ENCODE results near the gene PPP1CA. TPM values are rescaled to one million over a fixed set of nuclear protein-coding genes. Genes with fewer than 3 reads are reported as not detected.
A peak's percentile ranks its signal among the peaks of the same experiment; 100 is the strongest.

PPP1CA gene
- total and polyA plus RNA-seq, 4 experiments from 2014 or later = 159 to 774 (median 318) TPM

- Mint-ChIP-seq H3K9me3 (no peaks in the 10 kb centered on the region), H3K27ac (peak overlapping the region; percentile 99 to 100 (median 100)), H3K36me3 (peaks cover 0 to 11% of the 10 kb centered on the region in 2 donors), H3K4me1 (peaks cover 28 to 59% (median 40%) of the 10 kb centered on the region in 4 donors), H3K4me3 (peak overlapping the region; percentile 97 to 100 (median 99)), H3K27me3 (no peaks in the 10 kb centered on the region)
- H3K27ac ChIP-seq (ENCODE audit: low read depth, low read length) = peak overlapping the region; percentile 96
- no peaks in the 10 kb centered on the region for H3K9me3 ChIP-seq (ENCODE audit: control insufficient read depth in 1 of 2, low read length in 2 of 2)
- peaks cover 3% of the 10 kb centered on the region for H3K36me3 ChIP-seq (ENCODE audit: insufficient read depth, low read length)
- no peak for DNase-seq
- CTCF ChIA-PET (ENCODE audit: partially characterized antibody) = interaction anchor here (0.9 to 18.4 kb wide), 6 partner anchors 8 to 92 kb away, joined by 3 to 1065 read pairs (median 9); partner anchors contain the start of genes CLCF1 and RAD9A
- POLR2A ChIA-PET (ENCODE audit: partially characterized antibody) = interaction anchor here (0.8 to 11.8 kb wide), 31 partner anchors 9 to 275 kb away, joined by 3 to 449 read pairs (median 14); partner anchors contain the start of genes AIP, ANKRD13D, CLCF1 and GRK2
- peak overlapping the region; percentile 36 to 99 for H3K4me3 ChIP-seq (ENCODE audit: low read length in 2 of 2)
- intact Hi-C loops (cut with micrococcal nuclease) = no loop called here
- H3K4me1 ChIP-seq (ENCODE audit: insufficient read depth, low read length) = peaks cover 51% of the 10 kb centered on the region
- no peaks in the 10 kb centered on the region for H3K27me3 ChIP-seq (ENCODE audit: insufficient read depth, low read length)
Observed at GRCh38 chr11:67354075-67355022, 47.3 kb downstream of the PPP1CA start.

- intact Hi-C loops (cut with micrococcal nuclease) = loop anchor here (1.0 to 2.0 kb wide), 8 partner anchors 20 to 451 kb away; partner anchors contain the start of genes AIP, CDK2AP2, CLCF1 and GRK2
- H3K4me1 Mint-ChIP-seq = peaks cover 31 to 68% (median 44%) of the 10 kb centered on the region in 4 donors
- H3K4me3 ChIP-seq (ENCODE audit: low read length in 2 of 2) = peak within 1 kb of the TSS; percentile 86 to 99
Observed at GRCh38 chr11:67353317-67354074, 48.2 kb downstream of the PPP1CA start, which contains the start of gene POLD4. Gene POLD4 (minus strand): TSS chr11:67353546. CDS start chr11:67353399, 147 bp downstream.

GRCh38 chr11:67352546-67353316, 48.9 kb downstream of the PPP1CA start:
- Mint-ChIP-seq H3K36me3 (peaks cover 0 to 11% of the 10 kb centered on the region in 2 donors), H3K9me3 (no peaks in the 10 kb centered on the region), H3K4me3 (peak overlapping the region; percentile 97 to 100 (median 99)), H3K27me3 (no peaks in the 10 kb centered on the region), H3K27ac (peak overlapping the region; percentile 99 to 100 (median 100)), H3K4me1 (peaks cover 32 to 67% (median 43%) of the 10 kb centered on the region in 4 donors)
- Histone ChIP-seq H3K9me3 (ENCODE audit: control insufficient read depth in 1 of 2, low read length in 2 of 2) (no peaks in the 10 kb centered on the region), H3K4me1 (ENCODE audit: insufficient read depth, low read length) (peaks cover 51% of the 10 kb centered on the region), H3K4me3 (ENCODE audit: low read length in 2 of 2) (peak overlapping the region; percentile 86 to 99), H3K27ac (ENCODE audit: low read depth, low read length) (peak overlapping the region; percentile 96), H3K27me3 (ENCODE audit: insufficient read depth, low read length) (no peaks in the 10 kb centered on the region), H3K36me3 (ENCODE audit: insufficient read depth, low read length) (peaks cover 3% of the 10 kb centered on the region)
- no peak for DNase-seq
- intact Hi-C loops (cut with micrococcal nuclease) = loop anchor here (1.0 to 2.0 kb wide), 8 partner anchors 21 to 452 kb away; partner anchors contain the start of genes AIP, CDK2AP2, CLCF1 and GRK2
- ChIA-PET CTCF (ENCODE audit: partially characterized antibody) (interaction anchor here (0.7 to 18.4 kb wide), 21 partner anchors 9 to 262 kb away, joined by 3 to 1065 read pairs (median 4); partner anchors contain the start of genes CLCF1, PPP1CA, RAD9A and TBC1D10C), POLR2A (ENCODE audit: partially characterized antibody) (interaction anchor here (0.6 to 11.8 kb wide), 47 partner anchors 9 to 509 kb away, joined by 3 to 449 read pairs (median 6); partner anchors contain the start of genes AIP, ANKRD13D, CLCF1 and GRK2)

More at GRCh38 chr11:67353317-67354074, 48.2 kb downstream of the PPP1CA start, which contains the start of gene POLD4:
- peak within 1 kb of the TSS; percentile 96 for H3K27ac ChIP-seq (ENCODE audit: low read depth, low read length)
- Mint-ChIP-seq H3K4me3 (peak within 1 kb of the TSS; percentile 97 to 100 (median 99)), H3K36me3 (peaks cover 0 to 11% of the 10 kb centered on the region in 2 donors), H3K27ac (peak within 1 kb of the TSS; percentile 99 to 100 (median 100)), H3K9me3 (no peaks in the 10 kb centered on the region), H3K27me3 (no peaks in the 10 kb centered on the region)
- H3K9me3 ChIP-seq (ENCODE audit: control insufficient read depth in 1 of 2, low read length in 2 of 2) = no peaks in the 10 kb centered on the region
- ChIA-PET CTCF (ENCODE audit: partially characterized antibody) (interaction anchor here (0.7 to 18.4 kb wide), 19 partner anchors 8 to 261 kb away, joined by 3 to 1065 read pairs (median 4); partner anchors contain the start of genes CLCF1, PPP1CA, RAD9A and TBC1D10C), POLR2A (ENCODE audit: partially characterized antibody) (interaction anchor here (0.6 to 11.8 kb wide), 49 partner anchors 10 to 510 kb away, joined by 3 to 449 read pairs (median 6); partner anchors contain the start of genes AIP, ANKRD13D, CLCF1 and GRK2)
- peaks cover 51% of the 10 kb centered on the region for H3K4me1 ChIP-seq (ENCODE audit: insufficient read depth, low read length)
- H3K27me3 ChIP-seq (ENCODE audit: insufficient read depth, low read length) = no peaks in the 10 kb centered on the region
- peak; percentile 94 to 96 (median 95) for DNase-seq
- H3K36me3 ChIP-seq (ENCODE audit: insufficient read depth, low read length) = peaks cover 3% of the 10 kb centered on the region

GRCh38 chr11:67351275-67352005, 50.2 kb downstream of the PPP1CA start:
- H3K27ac Mint-ChIP-seq = peak overlapping the region; percentile 84 to 99 (median 95)
- peak overlapping the region; percentile 68 to 85 (median 75) for H3K4me3 Mint-ChIP-seq
- Histone ChIP-seq H3K4me1 (ENCODE audit: insufficient read depth, low read length) (peaks cover 44% of the 10 kb centered on the region), H3K27ac (ENCODE audit: low read depth, low read length) (peak overlapping the region; percentile 58), H3K9me3 (ENCODE audit: control insufficient read depth in 1 of 2, low read length in 2 of 2) (no peaks in the 10 kb centered on the region), H3K27me3 (ENCODE audit: insufficient read depth, low read length) (no peaks in the 10 kb centered on the region), H3K36me3 (ENCODE audit: insufficient read depth, low read length) (peaks cover 3% of the 10 kb centered on the region), H3K4me3 (ENCODE audit: low read length in 2 of 2) (no peak overlapping the region)
- DNase-seq = peak; percentile 67 to 69 (median 68)
- H3K4me1 Mint-ChIP-seq = peaks cover 29 to 60% (median 40%) of the 10 kb centered on the region in 4 donors
- ChIA-PET POLR2A (ENCODE audit: partially characterized antibody) (interaction anchor here (0.8 to 11.8 kb wide), 25 partner anchors 8 to 156 kb away, joined by 3 to 449 read pairs (median 5); partner anchors contain the start of genes CDK2AP2, CLCF1, GRK2 and PPP1CA), CTCF (ENCODE audit: partially characterized antibody) (interaction anchor here (0.6 to 18.4 kb wide), 35 partner anchors 8 to 361 kb away, joined by 3 to 1065 read pairs (median 4); partner anchors contain the start of genes CLCF1, PITPNM1, PPP1CA and RAD9A)
- no peaks in the 10 kb centered on the region for H3K27me3 Mint-ChIP-seq
- H3K9me3 Mint-ChIP-seq = no peaks in the 10 kb centered on the region
- H3K36me3 Mint-ChIP-seq = peaks cover 0 to 11% of the 10 kb centered on the region in 2 donors
- intact Hi-C loops (cut with micrococcal nuclease) = loop anchor here (2.0 kb wide), 3 partner anchors 131 to 453 kb away; partner anchors contain the start of genes AIP and NDUFV1

- no peak overlapping the region for H3K27ac ChIP-seq (ENCODE audit: low read depth, low read length)
Observed at GRCh38 chr11:67349928-67350465, 51.7 kb downstream of the PPP1CA start.

More at GRCh38 chr11:67349928-67350465, 51.7 kb downstream of the PPP1CA start:
- CTCF ChIA-PET (ENCODE audit: partially characterized antibody) = interaction anchor here (0.7 to 18.4 kb wide), 6 partner anchors 28 to 264 kb away, joined by 3 to 1065 read pairs (median 11); partner anchors contain the start of genes CLCF1 and RAD9A
- Mint-ChIP-seq H3K4me1 (peaks cover 40 to 74% (median 53%) of the 10 kb centered on the region in 4 donors), H3K27me3 (no peaks in the 10 kb centered on the region), H3K36me3 (peaks cover 0 to 11% of the 10 kb centered on the region in 2 donors), H3K9me3 (no peaks in the 10 kb centered on the region), H3K4me3 (peak overlapping the region in 1 of 8 donors; percentile 64), H3K27ac (peak overlapping the region; percentile 11 to 75 (median 63))
- POLR2A ChIA-PET (ENCODE audit: partially characterized antibody) = interaction anchor here (1.8 to 11.8 kb wide), 5 partner anchors 28 to 110 kb away, joined by 4 to 449 read pairs (median 53); partner anchors contain the start of genes CLCF1, PPP1CA, RAD9A and TBC1D10C
- Histone ChIP-seq H3K4me1 (ENCODE audit: insufficient read depth, low read length) (peaks cover 54% of the 10 kb centered on the region), H3K9me3 (ENCODE audit: control insufficient read depth in 1 of 2, low read length in 2 of 2) (no peaks in the 10 kb centered on the region), H3K27me3 (ENCODE audit: insufficient read depth, low read length) (no peaks in the 10 kb centered on the region), H3K36me3 (ENCODE audit: insufficient read depth, low read length) (peaks cover 3% of the 10 kb centered on the region), H3K4me3 (ENCODE audit: low read length in 2 of 2) (no peak overlapping the region)
- intact Hi-C loops (cut with micrococcal nuclease) = no loop called here
- no peak for DNase-seq

Data from CD4-positive, alpha-beta memory T cell (primary cell).